GM12864 (cell line): ENCODE data around the gene STAG1.
"Not testable (repeated sequence)": the region's sequence is repeated elsewhere in the genome, so short reads cannot be mapped to it uniquely, and the experiment has no call there.

ENCODE experiments used
- DNase-seq: peaks from one replicate; pipeline ENCODE4 v3.0.0-alpha.2; 2011; ENCODE audit warnings: low read depth
- H3K4me3 ChIP-seq: 2 replicates; pipeline ENCODE4 v1.5.1; 2011; ENCODE audit warnings: mild to moderate bottlenecking, low read depth, low read length, control low read depth
- TF ChIP-seq, protein P1 (sequence below): IDR thresholded peaks from 2 replicates; pipeline ENCODE4 v1.5.1; 2011; ENCODE audit warnings: low read depth, mild to moderate bottlenecking, moderate library complexity, low read length, control low read depth, inconsistent platforms; ENCODE audit errors: missing control alignments

STAG1 gene

DNA sequence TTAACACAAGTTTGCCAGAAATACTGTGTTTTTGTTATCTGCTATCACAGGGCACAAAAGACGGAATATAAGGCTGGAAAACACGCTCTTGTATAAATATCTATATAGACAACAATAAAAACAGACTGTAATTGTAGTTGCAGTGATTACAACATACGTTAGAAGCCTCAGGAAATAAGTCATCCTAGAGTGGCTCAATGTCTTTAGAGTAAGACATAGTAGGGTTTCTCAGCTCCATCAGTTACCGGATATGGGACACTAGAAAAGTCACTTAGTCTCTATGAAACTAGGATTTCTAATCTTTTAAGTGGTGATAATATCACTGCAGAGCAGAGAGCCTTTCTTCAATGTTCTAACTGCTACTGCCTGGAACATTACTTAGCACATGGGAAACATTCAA lies 208.8 kb downstream of the STAG1 start:
- no peak for DNase-seq
- TF ChIP-seq, protein P1, sequence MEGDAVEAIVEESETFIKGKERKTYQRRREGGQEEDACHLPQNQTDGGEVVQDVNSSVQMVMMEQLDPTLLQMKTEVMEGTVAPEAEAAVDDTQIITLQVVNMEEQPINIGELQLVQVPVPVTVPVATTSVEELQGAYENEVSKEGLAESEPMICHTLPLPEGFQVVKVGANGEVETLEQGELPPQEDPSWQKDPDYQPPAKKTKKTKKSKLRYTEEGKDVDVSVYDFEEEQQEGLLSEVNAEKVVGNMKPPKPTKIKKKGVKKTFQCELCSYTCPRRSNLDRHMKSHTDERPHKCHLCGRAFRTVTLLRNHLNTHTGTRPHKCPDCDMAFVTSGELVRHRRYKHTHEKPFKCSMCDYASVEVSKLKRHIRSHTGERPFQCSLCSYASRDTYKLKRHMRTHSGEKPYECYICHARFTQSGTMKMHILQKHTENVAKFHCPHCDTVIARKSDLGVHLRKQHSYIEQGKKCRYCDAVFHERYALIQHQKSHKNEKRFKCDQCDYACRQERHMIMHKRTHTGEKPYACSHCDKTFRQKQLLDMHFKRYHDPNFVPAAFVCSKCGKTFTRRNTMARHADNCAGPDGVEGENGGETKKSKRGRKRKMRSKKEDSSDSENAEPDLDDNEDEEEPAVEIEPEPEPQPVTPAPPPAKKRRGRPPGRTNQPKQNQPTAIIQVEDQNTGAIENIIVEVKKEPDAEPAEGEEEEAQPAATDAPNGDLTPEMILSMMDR = no peak
- H3K4me3 ChIP-seq = no peak overlapping the region

DNA sequence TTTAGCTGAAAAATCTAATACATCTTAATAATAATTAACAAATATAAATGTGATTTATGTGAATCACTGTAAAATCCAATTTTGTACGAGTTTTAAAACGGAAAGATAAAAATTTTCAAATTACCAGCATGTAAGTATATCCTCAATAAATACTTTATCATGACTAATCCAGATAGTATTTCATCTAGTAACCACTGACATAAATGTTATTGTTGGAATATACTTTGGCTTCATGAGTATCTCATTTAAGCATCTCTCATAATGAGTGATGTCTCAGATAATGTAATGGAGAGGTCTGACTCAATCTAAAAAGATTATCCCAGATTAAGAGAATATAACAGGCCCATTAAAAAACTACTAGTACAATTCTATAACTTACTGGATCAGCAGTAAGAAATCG lies 216.3 kb downstream of the STAG1 start:
- TF ChIP-seq, protein P1 = no peak
- H3K4me3 ChIP-seq = no peak overlapping the region
- DNase-seq = no peak

DNA sequence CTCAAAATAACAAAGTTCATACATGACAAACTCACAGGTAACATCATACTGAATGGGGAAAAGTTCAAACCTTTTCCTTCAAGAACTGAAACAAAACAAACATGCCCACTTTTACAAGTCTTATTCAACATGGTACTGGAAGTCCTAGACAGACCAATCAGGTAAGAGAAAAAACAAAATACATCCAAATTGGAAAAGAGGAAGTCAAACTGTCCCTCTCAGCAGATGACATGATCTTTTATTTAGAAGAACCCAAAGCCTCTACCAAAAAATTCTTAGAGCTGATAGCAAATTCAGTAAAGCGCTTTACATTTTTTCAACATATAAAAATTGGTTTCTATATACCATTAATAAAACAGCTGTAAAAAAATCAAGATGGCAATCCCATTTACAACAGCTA lies 219.4 kb downstream of the STAG1 start:
- TF ChIP-seq, protein P1 = no peak
- H3K4me3 ChIP-seq = no peak overlapping the region
- DNase-seq = no peak

DNA sequence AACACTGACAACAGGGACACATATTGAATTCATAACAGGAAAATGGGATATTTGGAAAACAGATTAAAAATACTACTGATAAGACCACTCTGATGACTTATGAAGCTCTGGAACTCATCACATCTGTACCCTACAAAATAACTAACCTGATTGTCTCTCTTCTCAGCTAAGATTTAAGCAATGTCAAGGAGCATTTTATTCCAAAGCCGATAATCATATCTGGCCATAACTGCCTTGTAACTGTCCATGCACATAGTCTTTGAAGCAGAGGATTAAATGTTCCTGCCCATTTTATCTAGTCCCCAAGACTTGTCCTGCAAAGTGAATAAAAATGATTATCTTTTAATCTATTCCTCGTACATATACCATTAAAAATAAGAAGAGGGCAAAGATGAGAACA lies 234.1 kb downstream of the STAG1 start:
- no peak overlapping the region for H3K4me3 ChIP-seq
- DNase-seq = no peak
- TF ChIP-seq, protein P1 = no peak

DNA sequence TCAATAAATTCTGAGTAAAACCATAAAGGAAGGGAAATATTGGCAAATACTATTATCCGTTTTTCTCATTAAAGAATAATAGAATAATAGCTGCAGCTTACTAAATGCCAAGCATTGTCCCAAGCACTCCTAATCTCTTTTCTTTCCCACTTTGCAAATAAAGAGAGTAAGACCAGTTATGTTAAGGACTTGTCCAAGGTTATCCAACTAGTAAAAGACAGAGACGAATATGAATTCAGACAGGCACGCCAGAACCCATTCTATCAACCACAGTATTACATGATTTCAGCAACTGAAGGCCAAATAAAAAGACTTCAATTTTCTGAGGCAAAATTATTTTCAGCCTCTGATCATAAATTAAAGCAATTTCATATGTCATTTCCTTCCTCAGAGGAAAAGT lies 235.5 kb downstream of the STAG1 start:
- DNase-seq = no peak
- no peak overlapping the region for H3K4me3 ChIP-seq
- TF ChIP-seq, protein P1 = no peak

DNA sequence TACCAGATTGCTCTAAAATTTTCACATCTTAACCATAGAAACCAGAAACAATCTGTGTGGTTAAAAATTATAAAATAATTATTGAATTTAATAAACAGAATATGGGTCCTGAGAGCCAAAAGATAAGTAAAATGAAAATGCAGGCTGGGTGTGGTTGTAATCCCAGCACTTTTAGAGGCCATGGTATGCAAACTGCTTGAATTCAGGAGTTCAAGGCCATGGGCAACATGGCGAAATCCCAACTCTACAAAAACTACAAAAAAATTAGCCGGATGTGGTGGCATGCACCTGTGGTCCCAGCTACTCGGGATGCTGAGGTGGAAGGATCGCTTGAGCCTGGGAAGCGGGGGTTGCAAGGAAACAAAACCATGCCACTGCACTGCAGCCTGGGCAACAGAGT lies 236.1 kb downstream of the STAG1 start:
- TF ChIP-seq, protein P1 = no peak
- no peak overlapping the region for H3K4me3 ChIP-seq
- no peak for DNase-seq

DNA sequence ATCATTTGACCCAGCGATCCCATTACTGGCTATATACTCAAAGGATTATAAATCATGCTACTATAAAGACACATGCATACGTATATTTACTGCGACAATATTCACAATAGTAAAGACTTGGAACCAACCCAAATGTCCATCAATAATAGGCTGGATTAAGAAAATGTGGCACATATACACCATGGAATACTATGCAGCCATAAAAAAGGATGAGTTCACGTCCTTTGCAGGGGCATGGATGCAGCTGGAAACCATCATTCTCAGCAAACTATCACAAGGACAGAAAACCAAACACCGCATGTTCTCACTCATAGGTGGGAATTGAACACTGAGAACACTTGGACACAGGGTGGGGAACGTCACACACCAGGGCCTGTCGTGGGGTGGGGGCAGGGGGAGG lies 237.6 kb downstream of the STAG1 start:
- H3K4me3 ChIP-seq, DNase-seq: not testable (repeated sequence)

DNA sequence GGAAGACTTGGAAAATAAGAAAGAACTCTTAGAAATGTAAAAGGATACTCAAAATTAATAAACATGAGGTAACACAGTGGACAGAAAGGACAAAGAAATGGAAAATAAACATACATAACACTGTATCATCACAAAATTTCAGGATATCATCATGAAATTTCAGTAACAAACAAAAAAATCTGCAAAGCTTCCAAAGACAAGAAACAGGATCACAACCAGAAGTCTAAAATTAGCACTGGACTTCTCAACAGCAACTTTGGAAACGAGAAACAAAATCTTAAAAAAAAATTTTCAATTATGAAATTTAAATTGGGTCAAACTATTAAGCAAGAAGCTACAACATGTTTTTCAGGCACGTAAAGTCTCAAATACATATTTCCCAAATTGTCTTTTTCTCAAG lies 238.8 kb downstream of the STAG1 start:
- H3K4me3 ChIP-seq = no peak overlapping the region
- DNase-seq = no peak
- TF ChIP-seq, protein P1 = no peak
